Lower leg skin (tissue), 3 donors: ENCODE results near the gene KRT2.

Source experiments
- POLR2A ChIP-seq, 2 donors: fragments of 450-650 bp; IDR thresholded peaks; one replicate each; pipeline ENCODE4 v1.6.1; 2016 to 2017; ENCODE audit warnings: antibody characterized with exemption in 2 of 2, mild to moderate bottlenecking in 1 of 2, moderate library complexity in 1 of 2
- TF ChIP-seq, protein P1 (sequence below), 3 donors: fragments of 450-650 bp; IDR thresholded peaks; one replicate each; pipeline ENCODE4 v1.5.1; 2016; ENCODE audit warnings: antibody characterized with exemption in 3 of 3, mild to moderate bottlenecking in 3 of 3, moderate library complexity in 2 of 3

GRCh38 chr12:52694151-52694550, 42.1 kb upstream of the KRT2 start:
- TF ChIP-seq, protein P1, sequence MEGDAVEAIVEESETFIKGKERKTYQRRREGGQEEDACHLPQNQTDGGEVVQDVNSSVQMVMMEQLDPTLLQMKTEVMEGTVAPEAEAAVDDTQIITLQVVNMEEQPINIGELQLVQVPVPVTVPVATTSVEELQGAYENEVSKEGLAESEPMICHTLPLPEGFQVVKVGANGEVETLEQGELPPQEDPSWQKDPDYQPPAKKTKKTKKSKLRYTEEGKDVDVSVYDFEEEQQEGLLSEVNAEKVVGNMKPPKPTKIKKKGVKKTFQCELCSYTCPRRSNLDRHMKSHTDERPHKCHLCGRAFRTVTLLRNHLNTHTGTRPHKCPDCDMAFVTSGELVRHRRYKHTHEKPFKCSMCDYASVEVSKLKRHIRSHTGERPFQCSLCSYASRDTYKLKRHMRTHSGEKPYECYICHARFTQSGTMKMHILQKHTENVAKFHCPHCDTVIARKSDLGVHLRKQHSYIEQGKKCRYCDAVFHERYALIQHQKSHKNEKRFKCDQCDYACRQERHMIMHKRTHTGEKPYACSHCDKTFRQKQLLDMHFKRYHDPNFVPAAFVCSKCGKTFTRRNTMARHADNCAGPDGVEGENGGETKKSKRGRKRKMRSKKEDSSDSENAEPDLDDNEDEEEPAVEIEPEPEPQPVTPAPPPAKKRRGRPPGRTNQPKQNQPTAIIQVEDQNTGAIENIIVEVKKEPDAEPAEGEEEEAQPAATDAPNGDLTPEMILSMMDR (IDR thresholded peaks at IDR 0.05), result no peak
- TF ChIP-seq POLR2A (IDR thresholded peaks at IDR 0.05), result no peak
